SK-N-SH (cell line): ENCODE data around the gene MPZL1. TPM values are rescaled to one million over a fixed set of nuclear protein-coding genes. Genes with fewer than 3 reads are reported as not detected.

Source experiments
- CTCF ChIA-PET: fragments of 300-600, 350-600 bp; formaldehyde crosslinking; extraction: SDS; loops from one replicate; lab custom pipeline; 2021; lab: Yijun Ruan, JAX
- POLR2A ChIA-PET: fragments of 350-600 bp; sonication (Branson Sonifier 250); formaldehyde crosslinking; extraction: SDS; loops from one replicate; lab custom pipeline; 2020; ENCODE audit warnings: antibody characterized with exemption, inconsistent platforms; lab: Yijun Ruan, JAX
- DNase-seq: peaks from one replicate; pipeline ENCODE4 v3.0.0; 2012
- H2AFZ ChIP-seq: fragments of 200-600 bp; sonication (generic); 2 replicates; pipeline ENCODE4 v1.8.1; 2016; ENCODE audit warnings: antibody characterized with exemption, mild to moderate bottlenecking, low read depth
- H3F3A ChIP-seq: fragments of 200-600 bp; sonication (generic); replicated peaks from 2 replicates; pipeline ENCODE3; 2016; ENCODE audit warnings: antibody characterized with exemption, mild to moderate bottlenecking; ENCODE audit not compliant: insufficient read depth
- H3K27ac ChIP-seq, 2 experiments: fragments of 200-500 bp in 1 of 2; fragments of 200-600 bp in 1 of 2; sonication (Bioruptor generic) in 1 of 2; sonication (generic), shearing (Covaris generic) in 1 of 2; 2 replicates each; pipeline versions ENCODE4 v1.5.1 to v1.6.1; 2014 to 2016; ENCODE audit warnings: low read depth in 2 of 2, inconsistent platforms in 1 of 2, low read length in 1 of 2, mild to moderate bottlenecking in 1 of 2, mixed read lengths in 1 of 2
- H3K27me3 ChIP-seq: fragments of 200-600 bp; sonication (generic), shearing (Covaris generic); 2 replicates; pipeline ENCODE4 v1.6.1; 2016; ENCODE audit warnings: mixed run types; ENCODE audit not compliant: insufficient read depth
- H3K36me3 ChIP-seq, 2 experiments: fragments of 200-500 bp in 1 of 2; fragments of 200-600 bp in 1 of 2; sonication (Bioruptor generic) in 1 of 2; sonication (generic) in 1 of 2; replicated peaks in 1 of 2; 2 replicates each; pipeline versions ENCODE3 to v1.5.1; 2014 to 2016; ENCODE audit warnings: low read length in 1 of 2, mild to moderate bottlenecking in 1 of 2; ENCODE audit not compliant: insufficient read depth in 2 of 2, control insufficient read depth in 1 of 2
- H3K4me1 ChIP-seq, 2 experiments: fragments of 200-500 bp in 1 of 2; fragments of 200-600 bp in 1 of 2; sonication (Bioruptor generic) in 1 of 2; sonication (generic), shearing (Covaris generic) in 1 of 2; 2 replicates each; pipeline versions ENCODE4 v1.5.1 to v1.6.1; 2014 to 2016; ENCODE audit warnings: low read depth in 1 of 2, low read length in 1 of 2, mixed run types in 1 of 2; ENCODE audit not compliant: insufficient read depth in 2 of 2, control insufficient read depth in 1 of 2
- H3K4me2 ChIP-seq: fragments of 200-600 bp; sonication (generic), shearing (Covaris generic); 2 replicates; pipeline ENCODE4 v1.6.1; 2017; ENCODE audit warnings: mixed run types
- H3K4me3 ChIP-seq, 2 experiments: fragments of 200-500 bp in 1 of 2; fragments of 200-600 bp in 1 of 2; sonication (Bioruptor generic) in 1 of 2; sonication (generic), shearing (Covaris generic) in 1 of 2; 2 replicates each; pipeline versions ENCODE4 v1.5.1 to v1.8.1; 2014 to 2016; ENCODE audit warnings: low read depth in 2 of 2, inconsistent platforms in 1 of 2, low read length in 1 of 2, mild to moderate bottlenecking in 1 of 2, mixed read lengths in 1 of 2, moderate library complexity in 1 of 2
- H3K79me2 ChIP-seq: fragments of 200-600 bp; sonication (generic); 2 replicates; pipeline ENCODE4 v1.8.1; 2017; ENCODE audit warnings: mild to moderate bottlenecking; ENCODE audit not compliant: insufficient read depth
- H3K9ac ChIP-seq: fragments of 200-600 bp; sonication (generic); 2 replicates; pipeline ENCODE4 v1.6.1; 2017; ENCODE audit warnings: mixed run types
- H3K9me2 ChIP-seq: fragments of 200-600 bp; sonication (generic); 2 replicates; pipeline ENCODE4 v1.6.1; 2017; ENCODE audit warnings: mixed run types
- H3K9me3 ChIP-seq: fragments of 200-600 bp; sonication (generic); 2 replicates; pipeline ENCODE4 v1.6.1; 2017; ENCODE audit warnings: mixed run types, mild to moderate bottlenecking, moderate library complexity
- H4K20me1 ChIP-seq: fragments of 200-600 bp; sonication (generic); 2 replicates; pipeline ENCODE4 v1.6.1; 2017; ENCODE audit warnings: mild to moderate bottlenecking, mixed run types; ENCODE audit not compliant: insufficient read depth
- FOSL2 ChIP-seq: IDR thresholded peaks from 2 replicates; pipeline ENCODE4 v1.4.0; 2012; ENCODE audit warnings: low read depth, mild to moderate bottlenecking, moderate library complexity, borderline replicate concordance
- FOXM1 ChIP-seq: IDR thresholded peaks from 2 replicates; pipeline ENCODE4 v1.4.0; 2012; ENCODE audit warnings: low read depth, mild to moderate bottlenecking
- JUND ChIP-seq: IDR thresholded peaks from 2 replicates; pipeline ENCODE4 v1.4.0; 2012
- POLR2AphosphoS5 ChIP-seq: IDR thresholded peaks from 2 replicates; pipeline ENCODE4 v1.6.1; 2012; ENCODE audit warnings: low read depth, low read length
- RCOR1 ChIP-seq: fragments of 150-350 bp; IDR thresholded peaks from 2 replicates; pipeline ENCODE4 v1.6.1; 2017; ENCODE audit warnings: antibody characterized with exemption, low read length
- RFX5 ChIP-seq: IDR thresholded peaks from 2 replicates; pipeline ENCODE4 v1.6.1; 2012; ENCODE audit warnings: mild to moderate bottlenecking, improper control_type of control experiment, low read length
- SIN3A ChIP-seq: IDR thresholded peaks from 2 replicates; pipeline ENCODE4 v1.6.1; 2012; ENCODE audit warnings: low read depth, mild to moderate bottlenecking, low read length, moderate library complexity, borderline replicate concordance
- TCF12 ChIP-seq: IDR thresholded peaks from 2 replicates; pipeline ENCODE4 v1.4.0; 2012
- TEAD4 ChIP-seq: IDR thresholded peaks from 2 replicates; pipeline ENCODE4 v1.4.0; 2012; ENCODE audit warnings: mild to moderate bottlenecking, borderline replicate concordance; ENCODE audit not compliant: insufficient read depth
- USF2 ChIP-seq: fragments of 150-350 bp; IDR thresholded peaks from 2 replicates; pipeline ENCODE4 v1.6.1; 2017; ENCODE audit warnings: antibody characterized with exemption, low read length, low read depth, borderline replicate concordance
- WGBS: methylation state at CpG from one replicate; pipeline ENCODE4 v1.1.6; 2017; ENCODE audit warnings: low lambda C conversion rate; 5-methylcytosine and 5-hydroxymethylcytosine counted together
- polyA plus RNA-seq, 3 experiments: library from polyadenylated mRNA; depleted of rRNA; stranded (reverse); fragments of >200 nt; gene quantifications; 2 replicates each; pipeline ENCODE4 v1.2.3, GENCODE V29; 2012
- TF ChIP-seq, protein P1 (sequence below): IDR thresholded peaks from 2 replicates; pipeline ENCODE4 v1.4.0; 2012; ENCODE audit warnings: low read depth
- TF ChIP-seq, protein P2 (sequence below): fragments of 200-600 bp; sonication (generic); IDR thresholded peaks from 2 replicates; pipeline ENCODE4 v1.6.1; 2017; ENCODE audit warnings: antibody characterized with exemption, mild to moderate bottlenecking, moderate library complexity
- TF ChIP-seq, protein P3 (sequence below): IDR thresholded peaks from 2 replicates; pipeline ENCODE4 v1.6.1; 2012; ENCODE audit warnings: mild to moderate bottlenecking, low read depth, low read length, moderate library complexity

Gene MPZL1
- polyA plus RNA-seq, 1 of the 3 experiments (the other 2 are of a cell fraction): 27.3 TPM

- Histone ChIP-seq H3K4me1 (peaks cover 0 to 3% of the 10 kb centered on the region in 2 experiments; a peak in 2 of 4 replicates), H3K4me2 (no peak overlapping the region), H3K36me3 (no peaks in the 10 kb centered on the region), H4K20me1 (no peaks in the 10 kb centered on the region), H3F3A (peaks cover 4% of the 10 kb centered on the region), H3K9me3 (no peaks in the 10 kb centered on the region), H2AFZ (no peak overlapping the region), H3K27me3 (no peaks in the 10 kb centered on the region), H3K4me3 (no peak overlapping the region), H3K27ac (no peak overlapping the region), H3K9me2 (no peaks in the 10 kb centered on the region), H3K9ac (no peak overlapping the region), H3K79me2 (no peaks in the 10 kb centered on the region)
- DNase-seq: no peak
- POLR2A ChIA-PET: no interaction called here
- 73% methylated on average over 4 of the region's 4 CpGs for WGBS
- CTCF ChIA-PET: interaction anchor here (0.7 to 1.4 kb wide), 2 partner anchors 90 to 289 kb away, joined by 3 to 8 read pairs; no protein-coding TSS in a partner anchor
- TF ChIP-seq SIN3A (no peak), FOSL2 (no peak), POLR2AphosphoS5 (no peak), USF2 (no peak), FOXM1 (no peak), TEAD4 (no peak), TCF12 (no peak), RCOR1 (no peak), RFX5 (no peak), JUND (no peak)
- TF ChIP-seq, protein P1, sequence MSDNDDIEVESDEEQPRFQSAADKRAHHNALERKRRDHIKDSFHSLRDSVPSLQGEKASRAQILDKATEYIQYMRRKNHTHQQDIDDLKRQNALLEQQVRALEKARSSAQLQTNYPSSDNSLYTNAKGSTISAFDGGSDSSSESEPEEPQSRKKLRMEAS: no peak
- TF ChIP-seq, protein P2, sequence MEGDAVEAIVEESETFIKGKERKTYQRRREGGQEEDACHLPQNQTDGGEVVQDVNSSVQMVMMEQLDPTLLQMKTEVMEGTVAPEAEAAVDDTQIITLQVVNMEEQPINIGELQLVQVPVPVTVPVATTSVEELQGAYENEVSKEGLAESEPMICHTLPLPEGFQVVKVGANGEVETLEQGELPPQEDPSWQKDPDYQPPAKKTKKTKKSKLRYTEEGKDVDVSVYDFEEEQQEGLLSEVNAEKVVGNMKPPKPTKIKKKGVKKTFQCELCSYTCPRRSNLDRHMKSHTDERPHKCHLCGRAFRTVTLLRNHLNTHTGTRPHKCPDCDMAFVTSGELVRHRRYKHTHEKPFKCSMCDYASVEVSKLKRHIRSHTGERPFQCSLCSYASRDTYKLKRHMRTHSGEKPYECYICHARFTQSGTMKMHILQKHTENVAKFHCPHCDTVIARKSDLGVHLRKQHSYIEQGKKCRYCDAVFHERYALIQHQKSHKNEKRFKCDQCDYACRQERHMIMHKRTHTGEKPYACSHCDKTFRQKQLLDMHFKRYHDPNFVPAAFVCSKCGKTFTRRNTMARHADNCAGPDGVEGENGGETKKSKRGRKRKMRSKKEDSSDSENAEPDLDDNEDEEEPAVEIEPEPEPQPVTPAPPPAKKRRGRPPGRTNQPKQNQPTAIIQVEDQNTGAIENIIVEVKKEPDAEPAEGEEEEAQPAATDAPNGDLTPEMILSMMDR: no peak
- TF ChIP-seq, protein P3, sequence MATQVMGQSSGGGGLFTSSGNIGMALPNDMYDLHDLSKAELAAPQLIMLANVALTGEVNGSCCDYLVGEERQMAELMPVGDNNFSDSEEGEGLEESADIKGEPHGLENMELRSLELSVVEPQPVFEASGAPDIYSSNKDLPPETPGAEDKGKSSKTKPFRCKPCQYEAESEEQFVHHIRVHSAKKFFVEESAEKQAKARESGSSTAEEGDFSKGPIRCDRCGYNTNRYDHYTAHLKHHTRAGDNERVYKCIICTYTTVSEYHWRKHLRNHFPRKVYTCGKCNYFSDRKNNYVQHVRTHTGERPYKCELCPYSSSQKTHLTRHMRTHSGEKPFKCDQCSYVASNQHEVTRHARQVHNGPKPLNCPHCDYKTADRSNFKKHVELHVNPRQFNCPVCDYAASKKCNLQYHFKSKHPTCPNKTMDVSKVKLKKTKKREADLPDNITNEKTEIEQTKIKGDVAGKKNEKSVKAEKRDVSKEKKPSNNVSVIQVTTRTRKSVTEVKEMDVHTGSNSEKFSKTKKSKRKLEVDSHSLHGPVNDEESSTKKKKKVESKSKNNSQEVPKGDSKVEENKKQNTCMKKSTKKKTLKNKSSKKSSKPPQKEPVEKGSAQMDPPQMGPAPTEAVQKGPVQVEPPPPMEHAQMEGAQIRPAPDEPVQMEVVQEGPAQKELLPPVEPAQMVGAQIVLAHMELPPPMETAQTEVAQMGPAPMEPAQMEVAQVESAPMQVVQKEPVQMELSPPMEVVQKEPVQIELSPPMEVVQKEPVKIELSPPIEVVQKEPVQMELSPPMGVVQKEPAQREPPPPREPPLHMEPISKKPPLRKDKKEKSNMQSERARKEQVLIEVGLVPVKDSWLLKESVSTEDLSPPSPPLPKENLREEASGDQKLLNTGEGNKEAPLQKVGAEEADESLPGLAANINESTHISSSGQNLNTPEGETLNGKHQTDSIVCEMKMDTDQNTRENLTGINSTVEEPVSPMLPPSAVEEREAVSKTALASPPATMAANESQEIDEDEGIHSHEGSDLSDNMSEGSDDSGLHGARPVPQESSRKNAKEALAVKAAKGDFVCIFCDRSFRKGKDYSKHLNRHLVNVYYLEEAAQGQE: no peak
Measured at GRCh38 chr1:167690053-167690452, 31.7 kb upstream of the MPZL1 start.
